ENCODE results near the gene PCDHB1.
"Not testable (repeated sequence)": the region's sequence is repeated elsewhere in the genome, so short reads cannot be mapped to it uniquely, and the experiment has no call there.

PCDHB1 gene

DNA sequence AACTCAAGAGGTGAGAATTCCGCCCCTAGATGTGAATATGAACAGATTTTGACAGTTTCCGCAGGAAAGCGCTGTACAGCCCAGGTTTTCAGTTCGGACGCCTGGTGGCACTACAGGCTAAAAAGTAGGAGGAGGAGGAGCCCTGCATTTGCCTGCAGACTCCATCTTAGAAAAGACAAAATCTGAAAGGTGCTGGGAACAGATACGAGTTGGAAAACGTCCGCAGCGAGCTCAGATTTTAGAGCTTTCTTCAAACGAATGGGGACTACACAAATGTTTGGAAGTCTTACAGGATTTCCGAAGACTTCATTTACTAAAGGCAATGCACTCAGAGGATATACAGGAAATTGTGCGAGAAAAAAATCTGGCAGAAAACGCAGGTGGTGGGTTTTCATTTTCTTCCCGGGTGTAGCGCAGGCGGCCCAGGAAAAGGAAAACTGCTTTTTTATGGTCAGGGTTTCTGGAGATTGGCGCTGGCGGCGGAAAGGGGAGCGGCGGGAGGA is 33.4 kb downstream of the PCDHB1 start:
- peak; percentile 25 for DNase-seq (ENCODE audit: low spot score)

DNA sequence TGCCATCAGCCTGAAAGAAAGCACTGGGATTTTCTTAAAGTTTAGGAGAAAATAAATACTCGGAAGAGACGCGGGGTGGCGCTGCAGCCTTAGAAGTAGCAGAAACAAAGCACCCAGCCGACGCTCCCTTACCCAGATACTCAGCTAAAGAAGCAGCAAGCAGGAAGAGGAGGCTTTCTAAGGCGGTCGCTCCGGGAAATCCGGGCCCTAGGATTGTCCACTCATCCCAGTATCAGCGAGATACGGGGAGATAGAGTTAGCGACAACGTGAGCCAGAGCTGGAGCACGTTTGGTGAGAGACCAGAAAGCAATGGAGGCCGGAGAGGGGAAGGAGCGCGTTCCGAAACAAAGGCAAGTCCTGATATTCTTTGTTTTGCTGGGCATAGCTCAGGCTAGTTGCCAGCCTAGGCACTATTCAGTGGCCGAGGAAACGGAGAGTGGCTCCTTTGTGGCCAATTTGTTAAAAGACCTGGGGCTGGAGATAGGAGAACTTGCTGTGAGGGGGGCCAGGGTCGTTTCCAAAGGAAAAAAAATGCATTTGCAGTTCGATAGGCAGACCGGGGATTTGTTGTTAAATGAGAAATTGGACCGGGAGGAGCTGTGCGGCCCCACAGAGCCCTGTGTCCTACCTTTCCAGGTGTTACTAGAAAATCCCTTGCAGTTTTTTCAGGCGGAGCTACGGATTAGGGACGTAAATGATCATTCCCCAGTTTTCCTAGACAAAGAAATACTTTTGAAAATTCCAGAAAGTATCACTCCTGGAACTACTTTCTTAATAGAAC is 43.5 kb downstream of the PCDHB1 start, which contains the start of gene PCDHB2:
Gene PCDHB2 (plus strand): TSS at position 135 of the 782 bp plus-strand sequence. CDS start 176 bp downstream, at position 311.
- DNase-seq (ENCODE audit: low spot score) = peak; percentile 67

DNA sequence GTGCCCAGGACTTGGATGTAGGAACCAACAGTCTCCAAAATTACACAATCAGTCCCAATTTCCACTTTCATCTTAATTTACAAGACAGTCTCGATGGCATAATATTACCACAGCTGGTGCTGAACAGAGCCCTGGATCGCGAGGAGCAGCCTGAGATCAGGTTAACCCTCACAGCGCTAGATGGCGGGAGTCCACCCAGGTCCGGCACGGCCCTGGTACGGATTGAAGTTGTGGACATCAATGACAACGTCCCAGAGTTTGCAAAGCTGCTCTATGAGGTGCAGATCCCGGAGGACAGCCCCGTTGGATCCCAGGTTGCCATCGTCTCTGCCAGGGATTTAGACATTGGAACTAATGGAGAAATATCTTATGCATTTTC is 44.1 kb downstream of the PCDHB1 start:
- DNase-seq (ENCODE audit: low spot score) = peak; percentile 13

DNA sequence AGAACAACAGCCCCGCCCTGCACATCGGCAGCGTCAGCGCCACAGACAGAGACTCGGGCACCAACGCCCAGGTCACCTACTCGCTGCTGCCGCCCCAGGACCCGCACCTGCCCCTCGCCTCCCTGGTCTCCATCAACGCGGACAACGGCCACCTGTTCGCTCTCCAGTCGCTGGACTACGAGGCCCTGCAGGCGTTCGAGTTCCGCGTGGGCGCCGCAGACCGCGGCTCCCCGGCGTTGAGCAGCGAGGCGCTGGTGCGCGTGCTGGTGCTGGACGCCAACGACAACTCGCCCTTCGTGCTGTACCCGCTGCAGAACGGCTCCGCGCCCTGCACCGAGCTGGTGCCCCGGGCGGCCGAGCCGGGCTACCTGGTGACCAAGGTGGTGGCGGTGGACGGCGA is 45.0 kb downstream of the PCDHB1 start:
- not testable (repeated sequence) for DNase-seq (ENCODE audit: low spot score)

DNA sequence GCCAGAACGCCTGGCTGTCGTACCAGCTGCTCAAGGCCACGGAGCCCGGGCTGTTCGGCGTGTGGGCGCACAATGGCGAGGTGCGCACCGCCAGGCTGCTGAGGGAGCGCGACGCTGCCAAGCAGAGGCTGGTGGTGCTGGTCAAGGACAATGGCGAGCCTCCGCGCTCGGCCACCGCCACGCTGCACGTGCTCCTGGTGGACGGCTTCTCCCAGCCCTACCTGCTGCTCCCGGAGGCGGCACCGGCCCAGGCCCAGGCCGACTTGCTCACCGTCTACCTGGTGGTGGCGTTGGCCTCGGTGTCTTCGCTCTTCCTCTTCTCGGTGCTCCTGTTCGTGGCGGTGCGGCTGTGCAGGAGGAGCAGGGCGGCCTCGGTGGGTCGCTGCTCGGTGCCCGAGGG is 45.4 kb downstream of the PCDHB1 start:
- not testable (repeated sequence) for DNase-seq (ENCODE audit: low spot score)

DNA sequence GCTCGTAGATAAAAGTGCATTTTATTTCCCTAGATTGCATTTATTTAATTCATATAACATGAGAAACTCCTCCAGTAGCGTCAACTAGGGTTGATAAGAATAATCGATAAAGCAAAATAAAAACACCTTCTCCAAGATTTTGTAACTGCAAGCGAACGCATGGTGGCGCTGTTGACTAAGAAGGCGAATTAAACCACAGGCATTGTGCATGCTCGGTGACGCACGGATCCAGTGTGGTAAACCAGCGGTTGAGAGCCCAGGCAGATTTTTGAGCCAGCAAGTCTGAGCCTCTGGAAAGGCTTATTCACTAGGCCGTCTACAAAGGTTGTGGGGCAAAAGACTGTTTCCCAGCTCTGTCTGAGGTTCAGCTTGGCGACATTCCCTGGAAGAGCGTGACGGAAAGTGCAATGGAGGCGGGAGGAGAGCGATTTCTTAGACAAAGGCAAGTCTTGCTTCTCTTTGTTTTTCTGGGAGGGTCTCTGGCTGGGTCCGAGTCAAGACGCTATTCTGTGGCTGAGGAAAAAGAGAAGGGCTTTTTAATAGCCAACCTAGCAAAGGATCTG is 49.1 kb downstream of the PCDHB1 start, which contains the start of gene PCDHB3:
Gene PCDHB3 (plus strand): TSS at position 231 of the 563 bp plus-strand sequence. CDS start 177 bp downstream, at position 408.
- DNase-seq (ENCODE audit: low spot score) = peak; percentile 23

DNA sequence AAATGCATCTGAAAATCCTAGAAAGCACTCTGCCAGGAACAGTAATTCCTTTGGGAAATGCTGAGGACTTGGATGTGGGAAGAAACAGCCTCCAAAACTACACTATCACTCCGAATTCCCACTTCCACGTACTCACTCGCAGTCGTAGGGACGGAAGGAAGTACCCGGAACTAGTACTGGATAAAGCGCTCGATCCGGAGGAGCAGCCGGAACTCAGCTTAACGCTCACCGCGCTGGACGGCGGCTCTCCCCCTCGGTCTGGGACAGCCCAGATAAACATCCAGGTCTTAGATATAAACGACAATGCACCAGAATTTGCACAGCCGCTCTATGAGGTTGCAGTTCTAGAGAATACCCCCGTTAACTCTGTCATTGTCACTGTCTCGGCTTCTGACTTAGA is 49.9 kb downstream of the PCDHB1 start:
- DNase-seq (ENCODE audit: low spot score) = no peak

DNA sequence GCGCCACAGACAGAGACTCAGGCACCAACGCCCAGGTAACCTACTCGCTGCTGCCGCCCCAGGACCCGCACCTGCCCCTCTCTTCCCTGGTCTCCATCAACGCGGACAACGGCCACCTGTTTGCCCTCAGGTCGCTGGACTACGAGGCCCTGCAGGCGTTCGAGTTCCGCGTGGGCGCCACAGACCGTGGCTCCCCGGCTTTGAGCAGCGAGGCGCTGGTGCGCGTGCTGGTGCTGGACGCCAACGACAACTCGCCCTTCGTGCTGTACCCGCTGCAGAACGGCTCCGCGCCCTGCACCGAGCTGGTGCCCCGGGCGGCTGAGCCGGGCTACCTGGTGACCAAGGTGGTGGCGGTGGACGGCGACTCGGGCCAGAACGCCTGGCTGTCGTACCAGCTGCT is 50.9 kb downstream of the PCDHB1 start:
- DNase-seq (ENCODE audit: low spot score) = not testable (repeated sequence)

DNA sequence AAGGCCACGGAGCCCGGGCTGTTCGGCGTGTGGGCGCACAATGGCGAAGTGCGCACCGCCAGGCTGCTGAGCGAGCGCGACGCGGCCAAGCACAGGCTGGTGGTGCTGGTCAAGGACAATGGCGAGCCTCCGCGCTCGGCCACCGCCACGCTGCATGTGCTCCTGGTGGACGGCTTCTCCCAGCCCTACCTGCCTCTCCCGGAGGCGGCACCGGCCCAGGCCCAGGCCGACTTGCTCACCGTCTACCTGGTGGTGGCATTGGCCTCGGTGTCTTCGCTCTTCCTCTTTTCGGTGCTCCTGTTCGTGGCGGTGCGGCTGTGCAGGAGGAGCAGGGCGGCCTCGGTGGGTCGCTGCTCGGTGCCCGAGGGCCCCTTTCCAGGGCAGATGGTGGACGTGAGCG is 51.3 kb downstream of the PCDHB1 start:
- not testable (repeated sequence) for DNase-seq (ENCODE audit: low spot score)

DNA sequence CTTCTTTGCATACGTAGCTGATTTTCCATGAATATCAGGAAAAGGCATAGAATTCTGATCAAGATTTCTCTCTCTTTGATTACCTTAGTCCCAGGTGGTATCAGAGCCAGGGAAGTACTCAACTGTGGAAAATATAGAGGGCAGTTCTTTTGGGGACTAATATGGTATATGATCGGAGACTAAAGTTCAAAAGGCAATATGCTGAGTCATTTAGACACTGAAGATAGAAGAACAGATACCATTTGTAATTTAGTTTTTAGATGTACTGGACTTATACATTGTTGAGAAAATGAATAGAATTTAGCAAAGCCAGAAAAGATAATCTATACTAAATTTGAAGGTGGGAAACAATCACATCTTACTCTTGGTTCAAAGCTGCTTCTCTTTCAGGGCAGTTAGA is 54.2 kb downstream of the PCDHB1 start:
- no peak for DNase-seq (ENCODE audit: low spot score)

Measured in iPS-NIHi11 (cell line).